ENCODE data around the gene GRM8.

GRM8 gene

GRCh38 chr7:126493801-126494200, 758.9 kb downstream of the GRM8 start:
- DNase-seq = no peak

- no peak for DNase-seq
Observed at GRCh38 chr7:126489874-126490273, 762.9 kb downstream of the GRM8 start.

GRCh38 chr7:126487728-126488442, 764.9 kb downstream of the GRM8 start:
- DNase-seq = no peak

GRCh38 chr7:126486806-126487205, 765.9 kb downstream of the GRM8 start:
- DNase-seq = no peak

- no peak for DNase-seq
Observed at GRCh38 chr7:126485791-126486190, 767.0 kb downstream of the GRM8 start.

GRCh38 chr7:126483972-126484371, 768.8 kb downstream of the GRM8 start:
- no peak for DNase-seq

- DNase-seq = no peak
Observed at GRCh38 chr7:126472825-126473224, 779.9 kb downstream of the GRM8 start.

- no peak for DNase-seq
Observed at GRCh38 chr7:126462405-126462804, 790.3 kb downstream of the GRM8 start.

- no peak for DNase-seq
Observed at GRCh38 chr7:126460664-126461063, 792.1 kb downstream of the GRM8 start.

GRCh38 chr7:126453104-126453503, 799.6 kb downstream of the GRM8 start:
- no peak for DNase-seq

- DNase-seq = no peak
Observed at GRCh38 chr7:126450269-126450671, 802.5 kb downstream of the GRM8 start.

GRCh38 chr7:126449611-126450268, 803.0 kb downstream of the GRM8 start:
- no peak for DNase-seq

- no peak for DNase-seq
Observed at GRCh38 chr7:126447984-126448383, 804.8 kb downstream of the GRM8 start.

- DNase-seq = no peak
Observed at GRCh38 chr7:126445991-126446390, 806.8 kb downstream of the GRM8 start.

- DNase-seq = no peak
Observed at GRCh38 chr7:126443951-126444350, 808.8 kb downstream of the GRM8 start.

GRCh38 chr7:126442908-126443307, 809.8 kb downstream of the GRM8 start:
- no peak for DNase-seq

- DNase-seq = no peak
Observed at GRCh38 chr7:126441745-126442144, 811.0 kb downstream of the GRM8 start.

- no peak for DNase-seq
Observed at GRCh38 chr7:126440542-126440941, 812.2 kb downstream of the GRM8 start.

GRCh38 chr7:126436213-126436868, 816.4 kb downstream of the GRM8 start:
- no peak for DNase-seq

- no peak for DNase-seq
Observed at GRCh38 chr7:126426652-126427051, 826.1 kb downstream of the GRM8 start.

- DNase-seq = no peak
Observed at GRCh38 chr7:126424985-126425384, 827.8 kb downstream of the GRM8 start.

- no peak for DNase-seq
Observed at GRCh38 chr7:126419047-126419446, 833.7 kb downstream of the GRM8 start.

- no peak for DNase-seq
Observed at GRCh38 chr7:126411821-126412383, 840.8 kb downstream of the GRM8 start.

Data from hippocampal formation (tissue), 2 donors.